ENCODE results near the gene CDO1. TPM values are rescaled to one million over a fixed set of nuclear protein-coding genes. Genes with fewer than 3 reads are reported as not detected.
A peak's percentile ranks its signal among the peaks of the same experiment; 100 is the strongest.

Gene CDO1
- total and polyA plus RNA-seq, 2 experiments from 2014 or later, result 24.5 to 29.2 TPM

GRCh38 chr5:115815693-115816225 is 700 bp downstream of the CDO1 start:
- H3K27me3 ChIP-seq (ENCODE audit: insufficient read depth), result peaks cover 26% of the 10 kb centered on the region
- peak overlapping the region; percentile 94 for H2AFZ ChIP-seq
- ATAC-seq, result peak; percentile 52
- peak overlapping the region; percentile 88 for H3K4me2 ChIP-seq
- peaks cover 14% of the 10 kb centered on the region for H3K4me1 ChIP-seq (ENCODE audit: insufficient read depth)
- Mint-ChIP-seq H3K4me1 (peaks cover 31% of the 10 kb centered on the region), H3K27me3 (ENCODE audit: insufficient read depth, low read depth, poor library complexity) (peaks cover 20% of the 10 kb centered on the region), H3K27ac (no peak overlapping the region), H3K36me3 (ENCODE audit: low read depth) (peaks cover 3% of the 10 kb centered on the region; the same call in 2 of the 3 replicates), H3K4me3 (peak overlapping the region; percentile 94), H3K9me3 (no peaks in the 10 kb centered on the region)
- peak; percentile 37 for TF ChIP-seq EZH2 (IDR thresholded peaks at IDR 0.05; ENCODE audit: low read depth, unreplicated experiment)
- TF ChIP-seq ZNF462 (CRISPR knock-in tag; IDR thresholded peaks at IDR 0.05), result no peak
- no peak for TF ChIP-seq ZNF114 (CRISPR knock-in tag; IDR thresholded peaks at IDR 0.05)
- peak overlapping the region; percentile 88 for H3K4me3 ChIP-seq
- H3K27ac ChIP-seq (ENCODE audit: low read depth), result no peak overlapping the region
- no peaks in the 10 kb centered on the region for H3F3A ChIP-seq (replicated peaks; ENCODE audit: low read depth)
- DNase-seq (ENCODE audit: low spot score), result peak; percentile 54
- no peaks in the 10 kb centered on the region for H3K9me2 ChIP-seq (ENCODE audit: insufficient read depth)
- peaks cover 9% of the 10 kb centered on the region; the same call in 1 of the 2 replicates for H3K79me2 ChIP-seq (replicated peaks; ENCODE audit: insufficient read depth)
- H4K20me1 ChIP-seq (replicated peaks; ENCODE audit: insufficient read depth), result 0 out of 2 replicates have a peak, but pooled peaks cover 3% of the 10 kb centered on the region
- H3K36me3 ChIP-seq (ENCODE audit: insufficient read depth), result 0 out of 2 replicates have a peak, but pooled peaks cover 5% of the 10 kb centered on the region

- Mint-ChIP-seq H3K27ac (no peak overlapping the region), H3K36me3 (ENCODE audit: low read depth) (peaks cover 3% of the 10 kb centered on the region; the same call in 2 of the 3 replicates), H3K4me3 (peak overlapping the region; percentile 94), H3K4me1 (peaks cover 31% of the 10 kb centered on the region), H3K9me3 (no peaks in the 10 kb centered on the region), H3K27me3 (ENCODE audit: insufficient read depth, low read depth, poor library complexity) (peaks cover 20% of the 10 kb centered on the region)
- 0 out of 2 replicates have a peak, but pooled peaks cover 5% of the 10 kb centered on the region for H3K36me3 ChIP-seq (ENCODE audit: insufficient read depth)
- H4K20me1 ChIP-seq (replicated peaks; ENCODE audit: insufficient read depth), result 0 out of 2 replicates have a peak, but pooled peaks cover 3% of the 10 kb centered on the region
- peaks cover 14% of the 10 kb centered on the region for H3K4me1 ChIP-seq (ENCODE audit: insufficient read depth)
- H3K27ac ChIP-seq (ENCODE audit: low read depth), result no peak overlapping the region
- no peaks in the 10 kb centered on the region for H3K9me2 ChIP-seq (ENCODE audit: insufficient read depth)
- H3K79me2 ChIP-seq (replicated peaks; ENCODE audit: insufficient read depth), result peaks cover 9% of the 10 kb centered on the region; the same call in 1 of the 2 replicates
- H3K4me3 ChIP-seq, result peak overlapping the region; percentile 88
- peaks cover 26% of the 10 kb centered on the region for H3K27me3 ChIP-seq (ENCODE audit: insufficient read depth)
- H3K4me2 ChIP-seq, result peak overlapping the region; percentile 88
- ATAC-seq (no peak; the same call in 2 of the 3 replicates), DNase-seq (ENCODE audit: low spot score) (no peak)
- H3F3A ChIP-seq (replicated peaks; ENCODE audit: low read depth), result no peaks in the 10 kb centered on the region
- peak overlapping the region; percentile 94; the same call in 1 of the 2 replicates for H2AFZ ChIP-seq
- TF ChIP-seq POLR2AphosphoS5 (IDR thresholded peaks at IDR 0.05; ENCODE audit: low read depth) (no peak), CREB1 (CRISPR knock-in tag; IDR thresholded peaks at IDR 0.05; ENCODE audit: low read depth) (no peak), ZNF331 (CRISPR knock-in tag; IDR thresholded peaks at IDR 0.05; ENCODE audit: low read depth) (no peak), EZH2phosphoT487 (IDR thresholded peaks at IDR 0.05; ENCODE audit: unreplicated experiment) (no peak), REST (IDR thresholded peaks at IDR 0.05; ENCODE audit: unreplicated experiment) (no peak), EZH2 (IDR thresholded peaks at IDR 0.05; ENCODE audit: low read depth, unreplicated experiment) (peak; percentile 13), ETS1 (IDR thresholded peaks at IDR 0.05) (no peak)
Measured at GRCh38 chr5:115815006-115815692, 1.3 kb downstream of the CDO1 start.

Data from GM23338 (cell line).